HepG2 (cell line): ENCODE data around the gene GMCL2. TPM values are rescaled to one million over a fixed set of nuclear protein-coding genes. Genes with fewer than 3 reads are reported as not detected.
A peak's percentile ranks its signal among the peaks of the same experiment; 100 is the strongest.

Experiments used
- ASH2L ChIP-seq: fragments of 300-600, 200-600 bp; sonication (generic); IDR thresholded peaks from 2 replicates; pipeline ENCODE4 v1.7.0; 2017; ENCODE audit warnings: low read depth, mild to moderate bottlenecking, moderate library complexity, mixed read lengths, low read length; ENCODE audit not compliant: insufficient read length
- ATRX ChIP-seq: sonication (generic); formaldehyde crosslinking; IDR thresholded peaks from 2 replicates; pipeline ENCODE4 v1.4.0; 2020; ENCODE audit warnings: missing genetic modification reagents, borderline replicate concordance
- ERF ChIP-seq: IDR thresholded peaks from 2 replicates; pipeline ENCODE4 v1.6.1; 2018; ENCODE audit warnings: missing biosample characterization, missing genetic modification reagents
- ETV5 ChIP-seq: IDR thresholded peaks from 2 replicates; pipeline ENCODE4 v1.6.1; 2018; ENCODE audit warnings: missing biosample characterization, missing genetic modification reagents, inconsistent platforms, borderline replicate concordance
- HOXA3 ChIP-seq: sonication (generic); formaldehyde crosslinking; IDR thresholded peaks from 2 replicates; pipeline ENCODE4 v1.5.0; 2020; ENCODE audit warnings: missing genetic modification reagents
- NPAS2 ChIP-seq: sonication (generic); formaldehyde crosslinking; IDR thresholded peaks from 2 replicates; pipeline ENCODE4 v1.8.0; 2022; ENCODE audit warnings: mild to moderate bottlenecking, missing genetic modification reagents, borderline replicate concordance
- PAX8 ChIP-seq: sonication (generic); formaldehyde crosslinking; IDR thresholded peaks from 2 replicates; pipeline ENCODE4 v1.8.0; 2022; ENCODE audit warnings: mild to moderate bottlenecking, missing genetic modification reagents, borderline replicate concordance
- PHF5A ChIP-seq: IDR thresholded peaks from one replicate; pipeline ENCODE4 v1.6.1; 2018; ENCODE audit warnings: low read depth, missing genetic modification reagents; ENCODE audit not compliant: unreplicated experiment
- PTBP1 ChIP-seq: fragments of 200-400 bp; formaldehyde crosslinking; IDR thresholded peaks from 2 replicates; pipeline ENCODE4 v1.6.1; 2018; ENCODE audit warnings: low read length, low read depth; ENCODE audit not compliant: poor library complexity, severe bottlenecking
- RBFOX2 ChIP-seq: fragments of 200-400 bp; formaldehyde crosslinking; IDR thresholded peaks from 2 replicates; pipeline ENCODE4 v1.6.1; 2017; ENCODE audit warnings: low read depth, mild to moderate bottlenecking, low read length
- REL ChIP-seq: sonication (generic); formaldehyde crosslinking; conservative IDR thresholded peaks from 2 replicates; pipeline ENCODE4 v1.8.0; 2022; ENCODE audit warnings: mild to moderate bottlenecking, missing genetic modification reagents, moderate library complexity
- ZBTB1 ChIP-seq: sonication (generic); formaldehyde crosslinking; IDR thresholded peaks from 2 replicates; pipeline ENCODE4 v1.4.0; 2020; ENCODE audit warnings: missing genetic modification reagents, borderline replicate concordance
- ZNF230 ChIP-seq: sonication (generic); formaldehyde crosslinking; IDR thresholded peaks from 2 replicates; pipeline ENCODE4 v1.4.0; 2020; ENCODE audit warnings: mild to moderate bottlenecking, missing genetic modification reagents
- ZNF441 ChIP-seq: sonication (generic); formaldehyde crosslinking; IDR thresholded peaks from 2 replicates; pipeline ENCODE4 v1.7.0; 2021; ENCODE audit warnings: missing genetic modification reagents, borderline replicate concordance
- ZNF605 ChIP-seq: sonication (generic); formaldehyde crosslinking; IDR thresholded peaks from 2 replicates; pipeline ENCODE4 v1.8.0; 2022; ENCODE audit warnings: mild to moderate bottlenecking, missing genetic modification reagents
- ZNF709 ChIP-seq: sonication (generic); formaldehyde crosslinking; IDR thresholded peaks from 2 replicates; pipeline ENCODE4 v1.5.0; 2020; ENCODE audit warnings: mild to moderate bottlenecking, missing genetic modification reagents
- polyA plus RNA-seq, 8 experiments: library from polyadenylated mRNA; depleted of rRNA in 3 of 8; stranded (reverse) in 7 of 8; unstranded in 1 of 8; fragments of >200 nt; fragmentation: Illumina TruSeq in 4 of 8; extraction: Trizol in 4 of 8; gene quantifications; 2 replicates each; pipeline versions ENCODE4 v1.2.1 to v1.2.3, GENCODE V29; 2011 to 2016; ENCODE audit warnings: low read depth in 4 of 8, missing spikeins in 1 of 8, mixed read lengths in 1 of 8; ENCODE audit not compliant: insufficient read depth in 1 of 8
- total RNA-seq, 5 experiments: library from RNA; depleted of rRNA; stranded (reverse); fragments of >200 nt; fragmentation: Illumina TruSeq; extraction: Trizol; gene quantifications; 2 replicates each; pipeline ENCODE4 v1.2.3, GENCODE V29; 2016; ENCODE audit warnings: low read depth in 1 of 5
- TF ChIP-seq, protein P1 (sequence below): sonication (generic); formaldehyde crosslinking; IDR thresholded peaks from 2 replicates; pipeline ENCODE4 v1.5.0; 2020; ENCODE audit warnings: mild to moderate bottlenecking, missing genetic modification reagents, borderline replicate concordance
- TF ChIP-seq, protein P2 (sequence below): IDR thresholded peaks from 2 replicates; pipeline ENCODE4 v1.4.0; 2020; ENCODE audit warnings: mild to moderate bottlenecking, missing genetic modification reagents
- TF ChIP-seq, protein P3 (sequence below): sonication (generic); formaldehyde crosslinking; IDR thresholded peaks from 2 replicates; pipeline ENCODE4 v1.8.0; 2022; ENCODE audit warnings: missing genetic modification reagents, mild to moderate bottlenecking, moderate library complexity, borderline replicate concordance
- TF ChIP-seq, protein P4 (sequence below): sonication (generic); formaldehyde crosslinking; IDR thresholded peaks from 2 replicates; pipeline ENCODE4 v1.5.1; 2020; ENCODE audit warnings: missing genetic modification reagents, mild to moderate bottlenecking, borderline replicate concordance

GMCL2 gene
- total and polyA plus RNA-seq, 2 of the 13 experiments (the other 11 are each of a cell fraction or from before 2014, with no cell fraction given): 0.03 TPM; not detected in 1

DNA sequence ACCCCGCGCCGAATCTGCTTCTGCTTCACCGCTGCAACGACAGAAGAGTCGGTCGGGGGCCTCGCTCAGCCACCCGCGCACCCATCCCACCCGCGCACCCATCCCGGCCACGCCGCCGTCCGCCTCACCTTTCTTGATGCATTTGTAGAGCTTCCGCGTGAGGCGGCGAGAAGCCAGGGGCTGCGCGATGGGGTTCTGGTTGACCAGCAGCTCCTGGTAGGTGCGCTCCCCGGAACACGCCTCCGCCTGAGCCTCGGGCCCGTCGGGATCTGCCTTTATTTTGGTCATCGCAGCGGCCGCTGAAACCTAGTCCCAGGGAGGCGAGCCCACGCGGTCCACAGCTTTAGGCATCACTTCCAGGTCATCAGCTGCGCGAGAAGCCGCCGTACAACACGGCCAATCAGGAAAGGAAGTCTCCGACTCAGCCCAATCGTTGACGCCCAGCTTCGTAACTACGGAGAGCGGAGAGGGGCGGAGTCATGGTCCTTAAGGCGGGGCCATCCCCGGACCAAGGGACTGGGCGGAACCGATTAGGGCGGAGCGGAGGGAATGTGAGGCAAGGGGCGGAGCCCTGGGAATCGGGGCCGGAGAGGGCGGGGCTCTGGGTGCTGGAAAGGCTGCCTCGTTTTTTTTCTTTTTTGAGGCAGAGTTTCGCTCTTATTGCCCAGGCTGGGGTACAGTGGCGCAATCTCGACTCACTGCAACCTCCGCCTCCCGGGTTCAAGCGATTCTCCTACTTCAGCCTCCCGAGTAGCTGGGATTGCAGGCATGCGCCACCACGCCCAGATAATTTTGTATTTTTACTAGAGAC, 33.4 kb downstream of the GMCL2 start, which contains the start of gene NHP2 (continued):
- no peak for TF ChIP-seq PAX8 (CRISPR knock-in tag)
- TF ChIP-seq, protein P1, sequence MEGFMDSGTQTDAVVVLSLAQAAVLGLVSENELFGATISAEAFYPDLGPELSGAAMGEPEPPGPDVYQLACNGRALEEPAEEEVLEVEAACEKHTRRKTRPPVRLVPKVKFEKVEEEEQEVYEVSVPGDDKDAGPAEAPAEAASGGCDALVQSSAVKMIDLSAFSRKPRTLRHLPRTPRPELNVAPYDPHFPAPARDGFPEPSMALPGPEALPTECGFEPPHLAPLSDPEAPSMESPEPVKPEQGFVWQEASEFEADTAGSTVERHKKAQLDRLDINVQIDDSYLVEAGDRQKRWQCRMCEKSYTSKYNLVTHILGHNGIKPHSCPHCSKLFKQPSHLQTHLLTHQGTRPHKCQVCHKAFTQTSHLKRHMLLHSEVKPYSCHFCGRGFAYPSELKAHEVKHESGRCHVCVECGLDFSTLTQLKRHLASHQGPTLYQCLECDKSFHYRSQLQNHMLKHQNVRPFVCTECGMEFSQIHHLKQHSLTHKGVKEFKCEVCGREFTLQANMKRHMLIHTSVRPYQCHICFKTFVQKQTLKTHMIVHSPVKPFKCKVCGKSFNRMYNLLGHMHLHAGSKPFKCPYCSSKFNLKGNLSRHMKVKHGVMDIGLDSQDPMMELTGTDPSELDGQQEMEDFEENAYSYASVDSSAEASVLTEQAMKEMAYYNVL (CRISPR knock-in tag): no peak; the same call in 1 of the 2 replicates
- no peak for TF ChIP-seq PTBP1
- TF ChIP-seq, protein P2, sequence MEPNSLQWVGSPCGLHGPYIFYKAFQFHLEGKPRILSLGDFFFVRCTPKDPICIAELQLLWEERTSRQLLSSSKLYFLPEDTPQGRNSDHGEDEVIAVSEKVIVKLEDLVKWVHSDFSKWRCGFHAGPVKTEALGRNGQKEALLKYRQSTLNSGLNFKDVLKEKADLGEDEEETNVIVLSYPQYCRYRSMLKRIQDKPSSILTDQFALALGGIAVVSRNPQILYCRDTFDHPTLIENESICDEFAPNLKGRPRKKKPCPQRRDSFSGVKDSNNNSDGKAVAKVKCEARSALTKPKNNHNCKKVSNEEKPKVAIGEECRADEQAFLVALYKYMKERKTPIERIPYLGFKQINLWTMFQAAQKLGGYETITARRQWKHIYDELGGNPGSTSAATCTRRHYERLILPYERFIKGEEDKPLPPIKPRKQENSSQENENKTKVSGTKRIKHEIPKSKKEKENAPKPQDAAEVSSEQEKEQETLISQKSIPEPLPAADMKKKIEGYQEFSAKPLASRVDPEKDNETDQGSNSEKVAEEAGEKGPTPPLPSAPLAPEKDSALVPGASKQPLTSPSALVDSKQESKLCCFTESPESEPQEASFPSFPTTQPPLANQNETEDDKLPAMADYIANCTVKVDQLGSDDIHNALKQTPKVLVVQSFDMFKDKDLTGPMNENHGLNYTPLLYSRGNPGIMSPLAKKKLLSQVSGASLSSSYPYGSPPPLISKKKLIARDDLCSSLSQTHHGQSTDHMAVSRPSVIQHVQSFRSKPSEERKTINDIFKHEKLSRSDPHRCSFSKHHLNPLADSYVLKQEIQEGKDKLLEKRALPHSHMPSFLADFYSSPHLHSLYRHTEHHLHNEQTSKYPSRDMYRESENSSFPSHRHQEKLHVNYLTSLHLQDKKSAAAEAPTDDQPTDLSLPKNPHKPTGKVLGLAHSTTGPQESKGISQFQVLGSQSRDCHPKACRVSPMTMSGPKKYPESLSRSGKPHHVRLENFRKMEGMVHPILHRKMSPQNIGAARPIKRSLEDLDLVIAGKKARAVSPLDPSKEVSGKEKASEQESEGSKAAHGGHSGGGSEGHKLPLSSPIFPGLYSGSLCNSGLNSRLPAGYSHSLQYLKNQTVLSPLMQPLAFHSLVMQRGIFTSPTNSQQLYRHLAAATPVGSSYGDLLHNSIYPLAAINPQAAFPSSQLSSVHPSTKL (CRISPR knock-in tag): peak; percentile 24; the same call in 1 of the 2 replicates
- TF ChIP-seq ERF: no peak
- no peak for TF ChIP-seq ZNF230 (CRISPR knock-in tag)
- peak; percentile 19; the same call in 1 of the 2 replicates for TF ChIP-seq ETV5
- TF ChIP-seq, protein P3, sequence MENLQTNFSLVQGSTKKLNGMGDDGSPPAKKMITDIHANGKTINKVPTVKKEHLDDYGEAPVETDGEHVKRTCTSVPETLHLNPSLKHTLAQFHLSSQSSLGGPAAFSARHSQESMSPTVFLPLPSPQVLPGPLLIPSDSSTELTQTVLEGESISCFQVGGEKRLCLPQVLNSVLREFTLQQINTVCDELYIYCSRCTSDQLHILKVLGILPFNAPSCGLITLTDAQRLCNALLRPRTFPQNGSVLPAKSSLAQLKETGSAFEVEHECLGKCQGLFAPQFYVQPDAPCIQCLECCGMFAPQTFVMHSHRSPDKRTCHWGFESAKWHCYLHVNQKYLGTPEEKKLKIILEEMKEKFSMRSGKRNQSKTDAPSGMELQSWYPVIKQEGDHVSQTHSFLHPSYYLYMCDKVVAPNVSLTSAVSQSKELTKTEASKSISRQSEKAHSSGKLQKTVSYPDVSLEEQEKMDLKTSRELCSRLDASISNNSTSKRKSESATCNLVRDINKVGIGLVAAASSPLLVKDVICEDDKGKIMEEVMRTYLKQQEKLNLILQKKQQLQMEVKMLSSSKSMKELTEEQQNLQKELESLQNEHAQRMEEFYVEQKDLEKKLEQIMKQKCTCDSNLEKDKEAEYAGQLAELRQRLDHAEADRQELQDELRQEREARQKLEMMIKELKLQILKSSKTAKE (CRISPR knock-in tag): no peak
- no peak for TF ChIP-seq ZNF709 (CRISPR knock-in tag)
- no peak for TF ChIP-seq NPAS2 (CRISPR knock-in tag)
- peak; percentile 50 for TF ChIP-seq ZNF605 (CRISPR knock-in tag)
- peak; percentile 64; the same call in 1 of the 2 replicates for TF ChIP-seq REL
- peak; percentile 92 for TF ChIP-seq HOXA3 (CRISPR knock-in tag)
- TF ChIP-seq ASH2L: peak; percentile 75
- no peak for TF ChIP-seq PHF5A (CRISPR knock-in tag)
- TF ChIP-seq, protein P4, sequence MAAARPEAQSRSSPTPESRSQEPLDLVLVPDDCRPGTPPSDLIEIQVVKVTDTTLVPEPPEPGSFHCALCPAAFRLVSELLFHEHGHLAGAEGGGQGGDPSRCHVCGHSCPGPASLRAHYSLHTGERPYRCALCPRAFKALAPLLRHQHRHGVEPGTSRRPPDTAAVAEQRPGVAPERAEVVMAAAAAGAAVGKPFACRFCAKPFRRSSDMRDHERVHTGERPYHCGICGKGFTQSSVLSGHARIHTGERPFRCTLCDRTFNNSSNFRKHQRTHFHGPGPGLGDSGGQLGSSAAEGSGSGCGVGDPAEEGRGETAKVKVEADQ (CRISPR knock-in tag): no peak
- 0 out of 2 replicates have a peak, but pooled peaks have one; percentile 47 for TF ChIP-seq ZNF441 (CRISPR knock-in tag)
- TF ChIP-seq RBFOX2: peak; percentile 76
- TF ChIP-seq ZBTB1 (CRISPR knock-in tag): no peak
- TF ChIP-seq ATRX (CRISPR knock-in tag): no peak
